Limb (tissue), 2 donors: ENCODE measurements around the gene RGP1.

Experiments used
- DNase-seq, 2 donors: peaks; one replicate each; pipeline ENCODE4 v3.0.0-alpha.2; 2016; ENCODE audit errors: extremely low spot score in 2 of 2

RGP1 gene

GRCh38 chr9:35743880-35744518 is 5.1 kb upstream of the RGP1 start:
- DNase-seq: no peak

- no peak for DNase-seq
Observed at GRCh38 chr9:35745569-35745968, 3.5 kb upstream of the RGP1 start.

GRCh38 chr9:35746583-35746982 is 2.5 kb upstream of the RGP1 start:
- DNase-seq: no peak

GRCh38 chr9:35748242-35748857 is 737 bp upstream of the RGP1 start:
- no peak for DNase-seq

GRCh38 chr9:35749515-35750255 is 598 bp downstream of the RGP1 start:
- DNase-seq: no peak

- DNase-seq: no peak
Observed at GRCh38 chr9:35750256-35750531, 1.1 kb downstream of the RGP1 start.

GRCh38 chr9:35753466-35753865 is 4.4 kb downstream of the RGP1 start:
- no peak for DNase-seq

GRCh38 chr9:35754264-35754663 is 5.2 kb downstream of the RGP1 start, which contains the start of gene MSMP:
Gene MSMP, minus strand, starts transcription at chr9:35754276. Its CDS starts 147 bp downstream, at chr9:35754129.
- no peak for DNase-seq

GRCh38 chr9:35755071-35755470 is 6.0 kb downstream of the RGP1 start:
- no peak for DNase-seq

GRCh38 chr9:35756275-35757225 is 7.5 kb downstream of the RGP1 start:
- peak in 1 of 2 donors; percentile 82 for DNase-seq

- no peak for DNase-seq
Observed at GRCh38 chr9:35757226-35757891, 8.3 kb downstream of the RGP1 start.

- no peak for DNase-seq
Observed at GRCh38 chr9:35757892-35758275, 8.8 kb downstream of the RGP1 start.

GRCh38 chr9:35758475-35759050 is 9.5 kb downstream of the RGP1 start:
- no peak for DNase-seq

- no peak for DNase-seq
Observed at GRCh38 chr9:35759795-35760194, 10.7 kb downstream of the RGP1 start.

- DNase-seq: no peak
Observed at GRCh38 chr9:35760651-35761050, 11.6 kb downstream of the RGP1 start.

- no peak for DNase-seq
Observed at GRCh38 chr9:35763181-35763580, 14.1 kb downstream of the RGP1 start.

- no peak for DNase-seq
Observed at GRCh38 chr9:35763803-35764202, 14.7 kb downstream of the RGP1 start.

- DNase-seq: no peak
Observed at GRCh38 chr9:35766997-35767396, 17.9 kb downstream of the RGP1 start.

GRCh38 chr9:35767458-35767857 is 18.4 kb downstream of the RGP1 start:
- no peak for DNase-seq

GRCh38 chr9:35769763-35770162 is 20.7 kb downstream of the RGP1 start:
- DNase-seq: no peak

GRCh38 chr9:35771075-35771433 is 22.0 kb downstream of the RGP1 start:
- DNase-seq: no peak
